Fibroblast of skin of scalp (primary cell): ENCODE measurements around the gene BCAT1.
"Not testable (repeated sequence)": the region's sequence is repeated elsewhere in the genome, so short reads cannot be mapped to it uniquely, and the experiment has no call there.

Experiments used
- DNase-seq: peaks from one replicate; pipeline ENCODE4 v3.0.0-alpha.2; 2013

Gene BCAT1

DNA sequence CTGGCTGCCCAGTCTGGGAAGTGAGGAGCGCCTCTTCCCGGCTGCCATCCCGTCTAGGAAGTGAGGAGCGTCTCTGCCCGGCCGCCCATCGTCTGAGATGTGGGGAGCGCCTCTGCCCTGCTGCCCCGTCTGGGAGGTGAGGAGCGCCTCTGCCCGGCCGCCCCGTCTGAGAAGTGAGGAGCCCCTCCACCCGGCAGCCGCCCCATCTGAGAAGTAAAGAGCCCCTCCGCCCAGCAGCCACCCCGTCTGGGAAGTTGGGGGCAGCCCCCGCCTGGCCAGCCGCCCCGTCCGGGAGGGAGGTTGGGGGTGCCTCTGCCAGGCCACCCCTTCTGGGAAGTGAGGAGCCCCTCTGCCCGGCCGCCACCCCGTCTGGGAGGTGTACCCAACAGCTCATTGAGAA is 22.8 kb downstream of the BCAT1 start:
- DNase-seq: not testable (repeated sequence)

- no peak for DNase-seq
These were observed 26.8 kb downstream of the BCAT1 start for GRCh38 chr12:24922090-24922489.

- DNase-seq: peak; percentile 52
These were observed 27.5 kb downstream of the BCAT1 start for GRCh38 chr12:24921251-24922038.

DNA sequence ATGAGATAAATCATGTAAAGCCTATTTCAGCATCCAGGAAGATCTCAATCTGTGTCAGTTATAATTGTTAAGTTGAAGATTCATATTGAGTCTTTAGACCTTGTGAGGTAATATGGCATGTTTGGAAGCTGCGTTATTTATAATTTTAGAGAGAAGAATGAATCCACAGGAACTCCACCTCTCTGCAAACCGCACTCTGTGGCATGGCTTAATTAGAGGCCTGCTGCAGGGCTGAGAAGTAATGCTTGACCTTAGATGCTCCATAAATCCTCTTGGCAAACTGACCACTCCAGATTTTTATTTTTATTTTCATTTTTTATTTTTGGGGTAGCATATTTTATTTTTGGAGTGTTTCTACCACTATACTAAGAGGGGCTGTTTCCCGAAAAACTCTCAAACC is 28.8 kb downstream of the BCAT1 start:
- no peak for DNase-seq

- DNase-seq: no peak
These were observed 29.4 kb downstream of the BCAT1 start for GRCh38 chr12:24919346-24920001.

DNA sequence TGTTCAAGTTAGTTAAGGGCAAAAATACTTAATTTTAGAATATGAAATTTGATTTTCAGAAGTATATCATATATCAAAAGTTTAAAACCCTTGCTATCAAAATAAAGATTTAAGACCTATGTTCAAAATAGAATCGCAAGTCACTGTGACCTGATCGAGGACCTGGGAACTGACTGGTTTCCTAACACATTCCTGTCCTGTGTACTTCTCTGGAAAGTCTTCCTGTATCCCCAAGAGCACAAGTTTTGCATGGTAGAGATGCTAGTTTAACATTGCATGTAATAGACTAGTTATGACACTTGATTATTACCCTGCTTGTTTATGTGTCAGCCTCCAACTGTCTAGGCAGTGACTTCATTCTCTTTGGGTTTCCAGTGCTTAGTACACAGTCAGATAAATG is 30.3 kb downstream of the BCAT1 start:
- DNase-seq: no peak

DNA sequence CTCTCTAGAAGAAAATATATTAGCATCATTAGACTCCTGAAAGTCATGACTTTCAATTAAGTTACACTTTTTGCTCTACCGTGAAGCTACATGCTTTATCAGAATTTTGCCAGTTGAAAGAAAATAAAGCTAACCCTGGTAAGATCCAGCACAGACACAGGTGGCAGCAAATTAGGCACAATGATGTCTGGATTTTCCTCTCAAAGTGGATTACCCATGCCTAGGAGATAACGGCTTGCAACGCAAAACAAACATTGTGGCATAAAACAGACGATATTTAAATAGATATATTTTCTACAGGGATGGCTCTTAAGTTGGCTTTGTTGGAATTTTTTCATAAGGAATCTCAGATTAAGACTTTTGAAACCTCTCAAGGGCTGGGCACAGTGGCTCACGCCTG is 33.4 kb downstream of the BCAT1 start:
- no peak for DNase-seq

DNA sequence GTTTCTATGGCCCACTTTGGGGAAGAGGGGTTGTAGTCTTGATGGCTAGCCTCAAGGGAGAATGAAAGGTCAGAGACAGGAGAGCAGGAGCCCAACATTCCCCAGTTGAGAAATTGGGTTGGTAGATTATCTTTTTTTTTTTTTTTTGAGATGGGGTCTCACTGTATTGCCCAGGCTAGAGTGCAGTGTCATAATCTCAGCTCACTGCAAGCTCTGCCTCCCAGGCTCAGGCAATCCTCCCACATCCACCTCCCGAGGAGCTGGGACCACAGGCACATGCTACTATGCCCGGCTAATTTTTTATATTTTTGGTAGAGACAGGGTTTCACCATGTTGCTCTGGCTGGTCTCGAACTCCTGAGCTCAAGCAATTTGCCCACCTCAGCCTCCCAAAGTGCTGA is 34.9 kb downstream of the BCAT1 start:
- no peak for DNase-seq

DNA sequence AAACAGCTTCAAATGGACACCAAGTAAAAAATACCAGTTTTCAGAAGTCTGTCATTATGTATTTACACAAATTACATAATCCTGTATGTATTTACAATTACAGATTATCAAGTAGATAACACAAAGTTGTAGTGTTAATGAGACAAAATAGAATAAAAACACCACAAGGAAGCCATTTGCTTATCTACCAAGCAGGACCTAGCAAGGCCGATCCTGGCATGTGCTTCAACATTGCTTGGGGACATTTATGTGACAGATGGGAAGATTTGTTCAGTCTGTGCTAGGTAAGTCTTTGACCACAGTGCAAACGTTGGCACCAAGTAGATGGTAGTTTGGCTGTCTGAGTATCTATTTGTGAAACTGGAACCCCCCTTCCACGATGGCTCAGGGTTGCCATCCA is 35.8 kb downstream of the BCAT1 start:
- no peak for DNase-seq

GRCh38 chr12:24911271-24911791 is 37.6 kb downstream of the BCAT1 start:
- DNase-seq: peak; percentile 92

GRCh38 chr12:24910192-24910591 is 38.7 kb downstream of the BCAT1 start:
- DNase-seq: not testable (repeated sequence)

DNA sequence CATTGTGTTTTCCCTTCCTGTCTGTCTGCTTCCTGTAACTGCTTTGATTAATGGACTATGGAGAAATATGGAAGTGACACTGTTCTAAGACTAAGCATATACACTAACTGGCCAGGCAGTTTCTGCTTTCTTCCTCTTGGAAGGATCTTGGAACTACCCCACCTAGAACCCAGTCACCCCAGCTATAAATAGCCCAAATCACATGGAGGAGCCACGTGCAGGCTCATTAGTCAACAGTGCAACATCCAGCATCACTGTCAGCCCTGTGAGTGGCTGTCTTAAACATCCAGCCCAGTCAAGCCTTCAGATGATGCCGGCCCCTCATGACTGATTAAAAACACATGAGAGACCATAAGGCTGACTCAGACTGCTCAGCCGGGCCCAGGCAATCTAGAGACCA is 39.2 kb downstream of the BCAT1 start:
- DNase-seq: peak; percentile 93

- DNase-seq: no peak
These were observed 41.4 kb downstream of the BCAT1 start for GRCh38 chr12:24907464-24907863.

DNA sequence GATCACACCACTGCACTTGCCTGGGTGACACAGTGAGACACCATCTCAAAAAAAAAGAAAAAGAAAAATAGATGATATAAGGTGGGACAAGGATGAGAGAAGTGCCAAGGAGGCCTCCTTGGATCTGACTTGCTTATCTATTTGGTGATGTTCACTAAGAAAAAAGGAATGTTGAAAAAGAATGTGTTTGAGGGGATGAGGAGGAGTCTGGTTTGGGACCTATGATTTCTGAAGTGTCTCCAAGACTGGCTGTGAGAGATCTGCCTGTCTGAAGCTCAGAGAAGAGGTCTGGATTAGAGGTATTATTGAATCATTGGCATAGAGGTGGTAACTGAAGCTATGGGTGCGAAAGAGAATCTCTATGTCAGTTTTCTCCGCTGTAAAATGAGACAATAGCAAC is 42.8 kb downstream of the BCAT1 start:
- no peak for DNase-seq

DNA sequence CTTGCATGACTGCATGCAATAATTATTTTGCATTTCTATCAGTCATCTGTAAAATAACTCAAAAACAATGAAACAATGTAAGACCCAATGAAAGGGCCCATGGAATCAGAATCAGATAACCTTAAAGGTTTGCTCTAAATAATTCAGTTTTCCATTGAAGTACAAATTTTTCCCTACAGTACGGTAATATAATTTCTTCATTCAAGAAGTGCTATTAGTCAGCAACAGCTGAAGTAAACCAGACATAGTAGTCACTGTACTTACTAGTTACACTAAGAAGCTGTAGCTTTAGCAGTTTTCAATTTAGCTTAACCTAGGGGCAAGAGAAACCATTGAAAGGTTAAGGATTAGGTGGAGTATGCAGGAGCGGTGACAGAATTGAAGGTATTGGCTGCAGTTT is 43.5 kb downstream of the BCAT1 start:
- no peak for DNase-seq

GRCh38 chr12:24904871-24905270 is 44.0 kb downstream of the BCAT1 start:
- DNase-seq: no peak

DNA sequence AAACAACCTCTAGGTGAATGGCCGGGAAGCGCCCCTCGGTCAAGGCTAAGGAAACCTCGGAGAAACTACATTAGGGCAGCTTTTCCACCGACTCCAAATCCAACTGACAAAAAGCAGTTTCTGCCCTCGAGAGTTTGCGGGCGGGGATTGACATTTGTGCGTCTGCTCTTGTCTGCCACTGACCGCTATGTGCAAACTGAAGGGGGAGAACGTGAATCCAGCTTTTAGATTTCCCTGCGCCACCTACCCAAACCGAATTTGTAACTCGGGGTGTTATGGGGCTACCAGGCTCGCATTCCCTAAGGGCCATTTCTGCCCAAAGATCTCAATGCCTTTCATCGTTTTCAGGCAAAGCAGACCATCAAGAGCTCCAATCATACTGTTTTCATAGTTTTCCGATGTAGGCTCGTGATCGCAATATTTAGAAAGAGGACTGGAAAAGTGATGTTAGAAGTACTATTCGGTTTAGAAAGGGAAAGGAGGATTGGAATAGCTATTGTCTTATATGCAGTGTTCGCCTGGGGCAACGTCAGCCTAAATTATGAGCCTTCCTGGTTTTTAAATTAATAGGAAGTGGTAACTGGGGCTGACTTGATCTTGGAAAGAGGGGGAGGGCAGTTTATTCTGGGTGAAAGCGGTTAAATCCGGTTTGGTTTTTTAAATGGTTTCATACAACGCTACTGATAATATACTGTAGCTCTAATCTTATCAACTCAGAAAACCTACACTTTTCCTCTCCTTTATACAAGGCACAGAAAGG is 45.4 kb downstream of the BCAT1 start:
- no peak for DNase-seq

DNA sequence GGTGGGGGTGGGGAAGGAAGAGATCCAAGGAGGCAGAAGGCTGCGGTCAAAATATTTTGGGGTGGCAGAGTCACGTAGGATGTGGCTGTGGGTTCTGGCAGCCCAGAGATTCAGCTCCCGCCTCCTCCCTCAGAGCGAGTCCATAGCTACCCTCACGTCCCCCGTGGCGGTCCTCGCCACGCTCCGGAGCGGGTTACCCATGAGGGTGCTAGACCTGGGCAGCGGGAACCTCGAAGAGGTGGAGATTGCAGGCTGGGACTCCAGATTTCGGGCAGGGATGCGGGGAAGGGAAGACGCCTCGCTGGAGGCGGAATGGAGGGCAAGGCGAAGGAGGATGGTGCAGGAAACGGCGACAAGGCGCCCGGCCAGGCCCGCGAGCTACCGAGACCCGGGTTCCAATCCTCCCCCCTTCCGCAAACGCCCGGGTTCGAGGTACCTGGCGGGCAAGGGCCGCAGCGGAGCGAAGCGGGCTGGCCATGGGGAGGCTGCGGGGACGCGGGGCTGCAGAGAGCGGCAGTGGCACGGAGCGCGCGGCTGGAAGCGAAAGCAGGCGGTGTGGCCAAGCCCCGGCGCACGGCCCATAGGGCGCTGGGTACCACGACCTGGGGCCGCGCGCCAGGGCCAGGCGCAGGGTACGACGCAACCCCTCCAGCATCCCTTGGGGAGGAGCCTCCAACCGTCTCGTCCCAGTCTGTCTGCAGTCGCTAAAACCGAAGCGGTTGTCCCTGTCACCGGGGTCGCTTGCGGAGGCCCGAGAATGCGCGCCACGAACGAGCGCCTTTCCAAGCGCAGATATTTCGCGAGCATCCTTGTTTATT is 46.2 kb downstream of the BCAT1 start:
- DNase-seq: peak; percentile 48

GRCh38 chr12:24901576-24902461 is 47.1 kb downstream of the BCAT1 start:
- no peak for DNase-seq

- DNase-seq: no peak
These were observed 48.7 kb downstream of the BCAT1 start for GRCh38 chr12:24900196-24900595.

- no peak for DNase-seq
These were observed 49.3 kb downstream of the BCAT1 start for GRCh38 chr12:24899503-24900075.
